Measurements from ENCODE around the gene EML4.

The EML4 gene

DNA sequence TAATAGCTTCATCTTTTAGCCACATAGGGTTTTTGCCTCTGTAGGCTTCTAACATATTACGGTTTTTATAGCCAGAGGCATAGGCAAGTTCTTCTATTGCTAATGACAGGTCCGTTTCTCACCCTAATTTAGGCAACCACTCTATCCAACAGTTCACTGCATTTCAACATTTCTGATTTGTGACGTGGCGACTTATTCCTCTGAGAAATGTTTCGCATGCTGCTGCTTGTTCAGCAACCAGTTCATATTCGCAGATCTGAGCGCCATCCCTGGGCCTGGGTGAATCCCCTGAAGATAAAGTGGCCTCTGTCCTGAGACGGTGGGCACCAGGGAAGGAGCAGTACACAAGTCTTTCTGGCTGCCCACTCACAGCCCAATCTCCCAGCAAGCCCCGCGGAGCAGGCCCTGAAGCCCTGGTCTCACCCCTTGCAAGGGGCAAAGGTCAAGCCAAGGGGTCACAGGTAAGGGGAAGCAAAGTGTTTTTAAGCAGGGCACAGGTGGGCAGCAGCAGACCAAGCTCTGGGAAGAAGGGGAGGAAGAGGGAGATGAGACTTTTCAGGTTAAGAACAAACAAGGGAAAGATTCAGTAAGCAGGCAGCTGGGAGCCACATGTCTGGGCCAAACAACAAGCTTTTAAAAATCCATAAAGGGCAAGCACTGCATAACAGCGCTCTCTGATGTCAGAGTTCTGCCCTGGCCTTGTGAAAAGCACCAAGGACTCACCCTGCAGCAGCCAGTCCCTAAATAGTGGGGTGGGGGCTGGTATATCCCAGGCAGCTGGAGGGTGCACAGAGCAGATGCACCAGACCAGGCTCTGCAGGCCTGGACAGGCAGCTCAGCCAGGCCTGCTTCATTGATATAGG is 202.7 kb downstream of the EML4 start:
- no peaks in the 10 kb centered on the region for H4K20me1 ChIP-seq (ENCODE audit: insufficient read depth, low read length)
- H3K9me2 ChIP-seq (replicated peaks; ENCODE audit: insufficient read depth, low read length): no peaks in the 10 kb centered on the region
- peaks cover 4% of the 10 kb centered on the region for H3K4me1 ChIP-seq (ENCODE audit: low read length)
- no peak overlapping the region for H3K4me2 ChIP-seq (ENCODE audit: low read depth, low read length)
- DNase-seq: no peak
- no peak overlapping the region for H3K9ac ChIP-seq (ENCODE audit: low read length)
- no peaks in the 10 kb centered on the region for H3K36me3 ChIP-seq (replicated peaks; ENCODE audit: insufficient read depth, low read length)
- H3K27me3 ChIP-seq (replicated peaks; ENCODE audit: insufficient read depth, low read length): no peaks in the 10 kb centered on the region
- H3K9me3 ChIP-seq (replicated peaks; ENCODE audit: insufficient read depth, low read length): no peaks in the 10 kb centered on the region
- H3F3A ChIP-seq (ENCODE audit: insufficient read depth, low read length): no peaks in the 10 kb centered on the region
- H3K27ac ChIP-seq (ENCODE audit: low read length): no peak overlapping the region
- H3K4me3 ChIP-seq (ENCODE audit: low read length): no peak overlapping the region
- TF ChIP-seq EZH2 (optimal IDR thresholded peaks at IDR 0.05; ENCODE audit: low read depth, low read length): no peak
- TF ChIP-seq, protein P1, sequence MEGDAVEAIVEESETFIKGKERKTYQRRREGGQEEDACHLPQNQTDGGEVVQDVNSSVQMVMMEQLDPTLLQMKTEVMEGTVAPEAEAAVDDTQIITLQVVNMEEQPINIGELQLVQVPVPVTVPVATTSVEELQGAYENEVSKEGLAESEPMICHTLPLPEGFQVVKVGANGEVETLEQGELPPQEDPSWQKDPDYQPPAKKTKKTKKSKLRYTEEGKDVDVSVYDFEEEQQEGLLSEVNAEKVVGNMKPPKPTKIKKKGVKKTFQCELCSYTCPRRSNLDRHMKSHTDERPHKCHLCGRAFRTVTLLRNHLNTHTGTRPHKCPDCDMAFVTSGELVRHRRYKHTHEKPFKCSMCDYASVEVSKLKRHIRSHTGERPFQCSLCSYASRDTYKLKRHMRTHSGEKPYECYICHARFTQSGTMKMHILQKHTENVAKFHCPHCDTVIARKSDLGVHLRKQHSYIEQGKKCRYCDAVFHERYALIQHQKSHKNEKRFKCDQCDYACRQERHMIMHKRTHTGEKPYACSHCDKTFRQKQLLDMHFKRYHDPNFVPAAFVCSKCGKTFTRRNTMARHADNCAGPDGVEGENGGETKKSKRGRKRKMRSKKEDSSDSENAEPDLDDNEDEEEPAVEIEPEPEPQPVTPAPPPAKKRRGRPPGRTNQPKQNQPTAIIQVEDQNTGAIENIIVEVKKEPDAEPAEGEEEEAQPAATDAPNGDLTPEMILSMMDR (IDR thresholded peaks at IDR 0.05; ENCODE audit: low read length): no peak
- no peak for TF ChIP-seq EZH2phosphoT487 (IDR thresholded peaks at IDR 0.05; ENCODE audit: low read length)
- no peak overlapping the region for H2AFZ ChIP-seq (ENCODE audit: low read length)
- H3K79me2 ChIP-seq (ENCODE audit: low read length): no peaks in the 10 kb centered on the region

DNA sequence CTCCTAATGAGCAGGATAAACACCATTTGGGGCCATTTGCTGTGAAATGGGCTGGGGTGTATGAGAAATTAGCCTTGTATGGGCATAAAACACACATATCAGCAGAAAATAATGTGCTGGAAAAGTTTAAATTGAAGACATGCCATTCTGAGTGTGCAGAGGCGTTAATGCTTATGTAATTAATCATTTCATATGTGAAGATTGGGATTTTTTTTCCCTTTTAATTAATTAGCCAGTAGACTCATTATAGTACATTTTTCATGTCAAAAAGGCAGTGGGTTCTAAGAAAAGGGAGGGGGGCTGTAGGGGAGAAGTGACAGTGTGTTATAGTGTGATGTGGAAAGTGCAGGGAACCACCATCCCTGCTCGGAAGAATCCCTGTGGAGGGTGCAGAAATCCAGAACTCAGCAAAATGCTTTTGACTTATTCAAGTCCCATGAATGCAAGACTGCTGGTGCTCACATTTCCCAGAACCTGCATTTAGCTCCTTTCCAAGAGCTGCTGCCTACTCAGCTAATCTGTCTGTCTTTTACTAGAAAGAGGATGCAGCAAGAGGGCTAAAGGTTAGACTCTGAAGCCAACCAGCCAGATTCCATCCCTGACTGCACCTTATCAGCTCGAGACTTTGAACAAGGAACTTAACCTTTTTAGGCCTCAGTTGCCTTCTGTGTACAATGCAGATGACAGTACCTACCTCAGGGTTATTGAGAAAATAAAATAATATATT is 203.5 kb downstream of the EML4 start:
- Histone ChIP-seq H3K4me3 (ENCODE audit: low read length) (no peak overlapping the region), H2AFZ (ENCODE audit: low read length) (no peak overlapping the region), H3K9ac (ENCODE audit: low read length) (no peak overlapping the region), H3K9me2 (replicated peaks; ENCODE audit: insufficient read depth, low read length) (no peaks in the 10 kb centered on the region), H3K27ac (ENCODE audit: low read length) (no peak overlapping the region), H3K79me2 (ENCODE audit: low read length) (no peaks in the 10 kb centered on the region), H3F3A (ENCODE audit: insufficient read depth, low read length) (no peaks in the 10 kb centered on the region), H3K27me3 (replicated peaks; ENCODE audit: insufficient read depth, low read length) (no peaks in the 10 kb centered on the region), H3K4me2 (ENCODE audit: low read depth, low read length) (no peak overlapping the region), H3K9me3 (replicated peaks; ENCODE audit: insufficient read depth, low read length) (no peaks in the 10 kb centered on the region), H3K4me1 (ENCODE audit: low read length) (no peaks in the 10 kb centered on the region), H4K20me1 (ENCODE audit: insufficient read depth, low read length) (no peaks in the 10 kb centered on the region), H3K36me3 (replicated peaks; ENCODE audit: insufficient read depth, low read length) (no peaks in the 10 kb centered on the region)
- TF ChIP-seq EZH2phosphoT487 (IDR thresholded peaks at IDR 0.05; ENCODE audit: low read length) (no peak), EZH2 (optimal IDR thresholded peaks at IDR 0.05; ENCODE audit: low read depth, low read length) (no peak)
- TF ChIP-seq, protein P1 (IDR thresholded peaks at IDR 0.05; ENCODE audit: low read length): no peak
- DNase-seq: no peak

DNA sequence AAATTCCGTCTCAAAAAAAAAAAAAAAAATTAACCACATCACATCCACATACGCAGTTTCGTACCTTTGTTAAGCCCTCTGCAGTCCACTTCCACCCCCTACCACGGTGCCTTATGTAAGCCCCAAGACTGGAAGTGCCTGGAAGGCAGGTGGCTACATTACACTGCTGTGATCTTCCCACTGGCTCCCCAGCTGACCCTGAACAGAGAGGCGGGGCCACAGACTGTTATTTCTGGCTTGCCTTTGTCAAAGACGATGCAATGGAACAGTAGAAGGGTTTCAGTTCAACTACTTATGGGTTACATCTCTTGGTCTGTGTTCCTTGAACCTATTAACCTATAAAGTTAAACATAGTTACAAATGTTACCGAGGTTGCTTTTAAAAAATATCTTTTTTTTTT is 207.6 kb downstream of the EML4 start:
- no peak overlapping the region for H3K4me2 ChIP-seq (ENCODE audit: low read depth, low read length)

More for the DNA sequence above, 207.6 kb downstream of the EML4 start:
- Histone ChIP-seq H3K4me1 (ENCODE audit: low read length) (no peaks in the 10 kb centered on the region), H3K9me2 (replicated peaks; ENCODE audit: insufficient read depth, low read length) (no peaks in the 10 kb centered on the region), H2AFZ (ENCODE audit: low read length) (no peak overlapping the region), H3K9ac (ENCODE audit: low read length) (no peak overlapping the region), H3K9me3 (replicated peaks; ENCODE audit: insufficient read depth, low read length) (no peaks in the 10 kb centered on the region), H3F3A (ENCODE audit: insufficient read depth, low read length) (no peaks in the 10 kb centered on the region), H4K20me1 (ENCODE audit: insufficient read depth, low read length) (no peaks in the 10 kb centered on the region), H3K27me3 (replicated peaks; ENCODE audit: insufficient read depth, low read length) (no peaks in the 10 kb centered on the region), H3K36me3 (replicated peaks; ENCODE audit: insufficient read depth, low read length) (no peaks in the 10 kb centered on the region), H3K27ac (ENCODE audit: low read length) (no peak overlapping the region), H3K4me3 (ENCODE audit: low read length) (no peak overlapping the region), H3K79me2 (ENCODE audit: low read length) (no peaks in the 10 kb centered on the region)
- no peak for DNase-seq
- TF ChIP-seq EZH2phosphoT487 (IDR thresholded peaks at IDR 0.05; ENCODE audit: low read length) (no peak), EZH2 (optimal IDR thresholded peaks at IDR 0.05; ENCODE audit: low read depth, low read length) (no peak)
- TF ChIP-seq, protein P1 (IDR thresholded peaks at IDR 0.05; ENCODE audit: low read length): no peak

Data from MM.1S (cell line).